NCI-H460 (cell line): ENCODE data around the gene DTX3. TPM values are rescaled to one million over a fixed set of nuclear protein-coding genes. Genes with fewer than 3 reads are reported as not detected.
"Not testable (repeated sequence)": the region's sequence is repeated elsewhere in the genome, so short reads cannot be mapped to it uniquely, and the experiment has no call there.

Source experiments
- DNase-seq: peaks from one replicate; pipeline ENCODE4 v3.0.0-alpha.2; 2016; ENCODE audit warnings: low read depth; ENCODE audit errors: extremely low read depth
- polyA plus RNA-seq: library from polyadenylated mRNA; depleted of rRNA; stranded (reverse); fragments of >200 nt; gene quantifications from 2 replicates; pipeline ENCODE4 v1.2.3, GENCODE V29; 2014; cell fraction: nucleus; rRNA removed
- total RNA-seq: library from RNA; depleted of rRNA; stranded (reverse); fragments of >200 nt; shearing (Covaris generic); gene quantifications from 2 replicates; pipeline ENCODE4 v1.2.3, GENCODE V29; 2014; rRNA removed

DTX3 gene
- 22.0 and 27.4 TPM in 2 replicates for total RNA-seq
- 22.3 and 38.6 TPM in 2 replicates for polyA plus RNA-seq

GRCh38 chr12:57604454-57604991, at the start of gene DTX3:
Gene DTX3 (plus strand): TSS chr12:57604824. CDS start chr12:57606518, 1,694 bp downstream.
- no peak for DNase-seq

GRCh38 chr12:57554897-57555296, 49.7 kb upstream of the DTX3 start:
- no peak for DNase-seq

GRCh38 chr12:57558864-57559263, 45.8 kb upstream of the DTX3 start:
- DNase-seq: no peak

GRCh38 chr12:57560516-57560915, 44.1 kb upstream of the DTX3 start:
- DNase-seq: no peak

GRCh38 chr12:57561117-57561516, 43.5 kb upstream of the DTX3 start:
- not testable (repeated sequence) for DNase-seq

- no peak for DNase-seq
These were observed 41.3 kb upstream of the DTX3 start for GRCh38 chr12:57563358-57563757.

GRCh38 chr12:57564178-57564740, 40.4 kb upstream of the DTX3 start:
- no peak for DNase-seq

- DNase-seq: no peak
These were observed 35.8 kb upstream of the DTX3 start for GRCh38 chr12:57568838-57569237.

GRCh38 chr12:57569858-57570257, 34.8 kb upstream of the DTX3 start:
- DNase-seq: no peak

GRCh38 chr12:57570438-57570837, 34.2 kb upstream of the DTX3 start:
- DNase-seq: not testable (repeated sequence)

- no peak for DNase-seq
These were observed 32.5 kb upstream of the DTX3 start for GRCh38 chr12:57571926-57572762.

- no peak for DNase-seq
These were observed 29.8 kb upstream of the DTX3 start for GRCh38 chr12:57574795-57575194.

- DNase-seq: no peak
These were observed 28.6 kb upstream of the DTX3 start for GRCh38 chr12:57575771-57576612.

- no peak for DNase-seq
These were observed 27.9 kb upstream of the DTX3 start for GRCh38 chr12:57576613-57577160.

- no peak for DNase-seq
These were observed 26.5 kb upstream of the DTX3 start for GRCh38 chr12:57577981-57578758.

- DNase-seq: no peak
These were observed 25.6 kb upstream of the DTX3 start for GRCh38 chr12:57579011-57579410.

GRCh38 chr12:57579677-57580465, 24.8 kb upstream of the DTX3 start:
- no peak for DNase-seq

GRCh38 chr12:57580466-57580795, 24.2 kb upstream of the DTX3 start:
- no peak for DNase-seq

- DNase-seq: no peak
These were observed 22.8 kb upstream of the DTX3 start for GRCh38 chr12:57581802-57582201.
